ENCODE measurements around the gene TAC4. TPM values are rescaled to one million over a fixed set of nuclear protein-coding genes. Genes with fewer than 3 reads are reported as not detected.

Gene TAC4
- total and polyA plus RNA-seq, 2 experiments from 2014 or later, result not detected

- Histone ChIP-seq H3K36me3 (replicated peaks; ENCODE audit: insufficient read depth, low read depth) (no peaks in the 10 kb centered on the region), H3K27ac (no peak overlapping the region), H4K20me1 (ENCODE audit: insufficient read depth, poor library complexity, severe bottlenecking) (no peaks in the 10 kb centered on the region), H3K4me2 (no peak overlapping the region), H3K9me2 (replicated peaks; ENCODE audit: insufficient read depth) (no peaks in the 10 kb centered on the region), H3K9me3 (ENCODE audit: low read depth) (no peaks in the 10 kb centered on the region), H3K79me2 (no peaks in the 10 kb centered on the region), H3K4me1 (ENCODE audit: insufficient read depth) (no peaks in the 10 kb centered on the region), H3K27me3 (no peaks in the 10 kb centered on the region), H3K4me3 (no peak overlapping the region), H2AFZ (no peak overlapping the region)
- no peak for DNase-seq (ENCODE audit: low spot score)
- WGBS (ENCODE audit: low lambda C conversion rate, missing lambda C conversion rate), result 95% methylated on average over 2 of the region's 2 CpGs
- TF ChIP-seq EZH2 (IDR thresholded peaks at IDR 0.05; ENCODE audit: borderline replicate concordance), result no peak
- no peak for TF ChIP-seq EZH2phosphoT487 (IDR thresholded peaks at IDR 0.05; ENCODE audit: low read depth, severe bottlenecking, unreplicated experiment)
- no peak for TF ChIP-seq CTCF (IDR thresholded peaks at IDR 0.05; ENCODE audit: poor library complexity)
These were observed 22.2 kb downstream of the TAC4 start for GRCh38 chr17:49825645-49826044.

- WGBS (ENCODE audit: low lambda C conversion rate, missing lambda C conversion rate), result 94% methylated on average over 2 of the region's 2 CpGs
- no peak for TF ChIP-seq EZH2phosphoT487 (IDR thresholded peaks at IDR 0.05; ENCODE audit: low read depth, severe bottlenecking, unreplicated experiment)
- TF ChIP-seq EZH2 (IDR thresholded peaks at IDR 0.05; ENCODE audit: borderline replicate concordance), result no peak
- Histone ChIP-seq H3K27me3 (no peaks in the 10 kb centered on the region), H3K36me3 (replicated peaks; ENCODE audit: insufficient read depth, low read depth) (no peaks in the 10 kb centered on the region), H3K27ac (no peak overlapping the region), H3K9me2 (replicated peaks; ENCODE audit: insufficient read depth) (no peaks in the 10 kb centered on the region), H4K20me1 (ENCODE audit: insufficient read depth, poor library complexity, severe bottlenecking) (no peaks in the 10 kb centered on the region), H3K4me1 (ENCODE audit: insufficient read depth) (no peaks in the 10 kb centered on the region), H2AFZ (no peak overlapping the region), H3K4me3 (no peak overlapping the region), H3K79me2 (peaks cover 7% of the 10 kb centered on the region), H3K9me3 (ENCODE audit: low read depth) (no peaks in the 10 kb centered on the region), H3K4me2 (no peak overlapping the region)
- DNase-seq (ENCODE audit: low spot score), result no peak
These were observed 24.3 kb downstream of the TAC4 start for GRCh38 chr17:49823614-49824013.

- no peaks in the 10 kb centered on the region for H3K9me2 ChIP-seq (replicated peaks; ENCODE audit: insufficient read depth)
- DNase-seq (ENCODE audit: low spot score), result no peak
- H3K79me2 ChIP-seq, result peaks cover 7% of the 10 kb centered on the region
- no peaks in the 10 kb centered on the region for H3K36me3 ChIP-seq (replicated peaks; ENCODE audit: insufficient read depth, low read depth)
- H2AFZ ChIP-seq, result no peak overlapping the region
- no peaks in the 10 kb centered on the region for H3K9me3 ChIP-seq (ENCODE audit: low read depth)
- no peaks in the 10 kb centered on the region for H4K20me1 ChIP-seq (ENCODE audit: insufficient read depth, poor library complexity, severe bottlenecking)
- H3K4me1 ChIP-seq (ENCODE audit: insufficient read depth), result no peaks in the 10 kb centered on the region
- no peak for TF ChIP-seq EZH2phosphoT487 (IDR thresholded peaks at IDR 0.05; ENCODE audit: low read depth, severe bottlenecking, unreplicated experiment)
- TF ChIP-seq CTCF (IDR thresholded peaks at IDR 0.05; ENCODE audit: poor library complexity), result no peak
- no peak for TF ChIP-seq EZH2 (IDR thresholded peaks at IDR 0.05; ENCODE audit: borderline replicate concordance)
- WGBS (ENCODE audit: low lambda C conversion rate, missing lambda C conversion rate), result 83% methylated on average over 2 of the region's 2 CpGs
- H3K27me3 ChIP-seq, result no peaks in the 10 kb centered on the region
- H3K27ac ChIP-seq, result no peak overlapping the region
- H3K4me2 ChIP-seq, result no peak overlapping the region
- H3K4me3 ChIP-seq, result no peak overlapping the region
These were observed 25.0 kb downstream of the TAC4 start for GRCh38 chr17:49822829-49823228.

GRCh38 chr17:49821916-49822315 is 26.0 kb downstream of the TAC4 start:
- DNase-seq (ENCODE audit: low spot score), result peak; percentile 20
- H3K4me3 ChIP-seq, result no peak overlapping the region
- no peaks in the 10 kb centered on the region for H3K9me2 ChIP-seq (replicated peaks; ENCODE audit: insufficient read depth)
- H3K4me2 ChIP-seq, result no peak overlapping the region
- peaks cover 7% of the 10 kb centered on the region for H3K79me2 ChIP-seq
- no peaks in the 10 kb centered on the region for H3K36me3 ChIP-seq (replicated peaks; ENCODE audit: insufficient read depth, low read depth)
- 86% methylated on average over 1 of the region's 1 CpG for WGBS (ENCODE audit: low lambda C conversion rate, missing lambda C conversion rate)
- TF ChIP-seq EZH2 (IDR thresholded peaks at IDR 0.05; ENCODE audit: borderline replicate concordance), result no peak
- no peak overlapping the region for H2AFZ ChIP-seq
- no peaks in the 10 kb centered on the region for H3K27me3 ChIP-seq
- H3K4me1 ChIP-seq (ENCODE audit: insufficient read depth), result no peaks in the 10 kb centered on the region
- no peaks in the 10 kb centered on the region for H3K9me3 ChIP-seq (ENCODE audit: low read depth)
- H3K27ac ChIP-seq, result no peak overlapping the region
- H4K20me1 ChIP-seq (ENCODE audit: insufficient read depth, poor library complexity, severe bottlenecking), result no peaks in the 10 kb centered on the region

All from hepatocyte (in vitro differentiated cells).